ENCODE measurements around the gene TEX51. TPM values are rescaled to one million over a fixed set of nuclear protein-coding genes. Genes with fewer than 3 reads are reported as not detected.

TEX51 gene
- total RNA-seq, 1 donor from 2014 or later = not detected

DNA sequence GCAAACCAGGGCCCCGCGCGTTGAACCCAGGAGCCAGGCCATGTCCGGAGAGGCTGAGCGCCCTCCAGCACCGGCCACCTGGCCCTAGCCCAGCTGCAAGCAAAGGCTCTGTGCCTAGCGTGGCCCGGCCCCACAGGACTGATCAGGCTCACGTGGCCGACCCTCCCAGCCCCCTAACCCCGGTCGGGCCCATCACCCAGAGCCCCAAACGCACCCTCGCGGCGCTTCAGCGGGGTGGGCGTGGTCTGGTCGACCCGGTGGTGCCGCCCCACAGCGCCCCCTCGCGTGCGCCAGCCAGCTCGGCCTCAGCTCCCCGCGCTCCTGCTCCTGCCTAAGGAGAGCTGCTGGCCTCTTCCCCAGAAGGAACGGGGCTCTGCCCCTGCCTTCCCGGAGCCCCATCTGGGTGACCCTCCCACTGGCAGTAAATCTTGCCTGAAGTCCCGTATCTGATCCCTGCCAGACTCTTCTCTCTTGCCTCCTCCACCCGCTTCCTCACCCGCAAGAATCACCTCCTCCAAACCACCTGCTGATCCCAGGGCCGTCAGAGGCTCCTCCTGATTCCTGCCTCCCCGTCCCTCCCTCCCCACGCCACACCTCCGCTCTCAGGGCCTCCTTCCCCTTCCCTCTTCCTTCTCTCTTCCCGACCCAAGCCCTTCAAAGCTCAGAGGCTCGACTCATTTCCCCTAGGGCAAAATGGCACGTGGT is 12.3 kb upstream of the TEX51 start:
- H3K4me3 ChIP-seq (ENCODE audit: low read depth, low read length) = no peak overlapping the region
- no peak for DNase-seq (ENCODE audit: low read depth)
- no peak for TF ChIP-seq CTCF (IDR thresholded peaks at IDR 0.05; ENCODE audit: insufficient read depth, low read length, severe bottlenecking)

GRCh38 chr2:126886916-126887280 is 11.8 kb upstream of the TEX51 start:
- no peaks in the 10 kb centered on the region for H3K36me3 ChIP-seq (ENCODE audit: control insufficient read depth, insufficient read depth, low read length)
- TF ChIP-seq CTCF (IDR thresholded peaks at IDR 0.05; ENCODE audit: insufficient read depth, low read length, severe bottlenecking) = no peak
- H3K27me3 ChIP-seq (ENCODE audit: control insufficient read depth, insufficient read depth, low read length) = no peaks in the 10 kb centered on the region
- H3K4me3 ChIP-seq (ENCODE audit: low read depth, low read length) = no peak overlapping the region
- DNase-seq (ENCODE audit: low read depth) = no peak
- FAIRE-seq = no peak

More for the DNA sequence above, 12.3 kb upstream of the TEX51 start:
- Histone ChIP-seq H3K27me3 (ENCODE audit: control insufficient read depth, insufficient read depth, low read length) (no peaks in the 10 kb centered on the region), H3K36me3 (ENCODE audit: control insufficient read depth, insufficient read depth, low read length) (no peaks in the 10 kb centered on the region)
- FAIRE-seq = no peak

DNA sequence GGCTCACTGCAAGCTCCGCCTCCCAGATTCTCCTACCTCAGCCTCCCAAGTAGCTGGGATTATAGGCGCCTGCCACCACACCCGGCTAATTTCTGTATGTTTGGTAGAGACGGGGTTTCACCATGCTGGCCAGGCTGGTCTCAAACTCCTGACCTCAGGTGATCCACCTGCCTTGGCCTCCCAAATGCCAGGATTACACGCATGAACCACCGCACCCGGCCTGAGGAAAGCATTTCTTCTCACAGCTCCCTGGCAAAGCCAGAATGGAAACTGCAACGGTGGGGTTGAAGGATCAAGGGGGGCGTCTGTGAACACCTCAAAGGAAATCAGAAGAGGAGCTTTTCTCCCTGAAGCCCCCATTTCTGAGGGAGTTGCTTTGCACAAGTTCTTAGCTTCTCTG is 11.2 kb upstream of the TEX51 start:
- no peak for TF ChIP-seq CTCF (IDR thresholded peaks at IDR 0.05; ENCODE audit: insufficient read depth, low read length, severe bottlenecking)
- Histone ChIP-seq H3K27me3 (ENCODE audit: control insufficient read depth, insufficient read depth, low read length) (no peaks in the 10 kb centered on the region), H3K36me3 (ENCODE audit: control insufficient read depth, insufficient read depth, low read length) (no peaks in the 10 kb centered on the region), H3K4me3 (ENCODE audit: low read depth, low read length) (no peak overlapping the region)
- FAIRE-seq (no peak), DNase-seq (ENCODE audit: low read depth) (no peak)

DNA sequence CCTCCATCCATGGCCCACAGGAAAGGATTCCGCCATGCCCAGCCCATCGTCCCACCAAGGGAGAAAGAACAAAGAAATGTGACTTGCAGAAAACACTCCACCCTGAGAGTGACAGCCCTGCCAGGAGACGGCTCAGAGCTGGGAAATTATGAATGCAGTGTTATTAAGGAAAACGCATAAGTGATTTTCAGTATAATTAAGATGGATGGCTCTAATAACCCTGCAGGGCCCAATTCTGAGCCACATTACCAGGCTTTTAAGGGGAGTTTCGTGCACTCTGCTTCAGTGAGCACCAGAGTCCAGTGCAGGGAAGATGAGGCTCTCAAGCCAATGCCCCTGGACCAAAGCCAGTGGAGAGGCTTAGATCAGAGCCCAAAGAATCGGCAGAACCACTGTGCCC is 10.6 kb upstream of the TEX51 start:
- H3K36me3 ChIP-seq (ENCODE audit: control insufficient read depth, insufficient read depth, low read length) = no peaks in the 10 kb centered on the region
- no peaks in the 10 kb centered on the region for H3K27me3 ChIP-seq (ENCODE audit: control insufficient read depth, insufficient read depth, low read length)
- FAIRE-seq (no peak), DNase-seq (ENCODE audit: low read depth) (no peak)
- TF ChIP-seq CTCF (IDR thresholded peaks at IDR 0.05; ENCODE audit: insufficient read depth, low read length, severe bottlenecking) = no peak
- no peak overlapping the region for H3K4me3 ChIP-seq (ENCODE audit: low read depth, low read length)

DNA sequence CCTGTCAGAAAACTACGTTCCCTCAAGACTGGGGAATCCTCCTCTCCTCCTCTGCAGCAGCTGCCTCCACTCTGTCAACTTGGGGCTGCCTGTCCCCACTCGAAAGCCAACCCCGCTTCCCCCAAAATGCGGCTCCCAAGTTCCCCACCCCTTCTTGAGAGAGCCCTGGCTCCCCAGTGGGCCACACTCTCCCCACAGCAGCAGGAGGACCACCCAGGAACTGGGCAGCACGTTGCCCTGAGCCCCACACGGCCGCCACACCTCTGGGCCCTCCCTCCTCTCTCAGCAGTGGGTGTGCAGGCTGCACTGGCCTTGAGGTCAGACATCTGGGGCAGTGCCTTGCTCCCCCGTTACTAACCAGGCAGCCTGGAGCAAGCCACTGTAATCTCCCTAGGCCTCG is 9.6 kb upstream of the TEX51 start:
- DNase-seq (ENCODE audit: low read depth) (no peak), FAIRE-seq (no peak)
- no peaks in the 10 kb centered on the region for H3K27me3 ChIP-seq (ENCODE audit: control insufficient read depth, insufficient read depth, low read length)
- H3K4me3 ChIP-seq (ENCODE audit: low read depth, low read length) = no peak overlapping the region
- no peak for TF ChIP-seq CTCF (IDR thresholded peaks at IDR 0.05; ENCODE audit: insufficient read depth, low read length, severe bottlenecking)
- no peaks in the 10 kb centered on the region for H3K36me3 ChIP-seq (ENCODE audit: control insufficient read depth, insufficient read depth, low read length)
